A204.1 (cell line): Measurements from ENCODE around the gene C1QL3.

Experiments used
- FAIRE-seq: peaks from 2 replicates; lab custom pipeline; 2012; peaks lifted over from hg19 to GRCh38; lab: Jason Lieb, UNC

C1QL3 gene

GRCh38 chr10:16493884-16494536 lies 27.7 kb downstream of the C1QL3 start:
- no peak for FAIRE-seq

GRCh38 chr10:16491933-16492332 lies 29.7 kb downstream of the C1QL3 start:
- no peak for FAIRE-seq

- no peak for FAIRE-seq
These were observed 31.2 kb downstream of the C1QL3 start for GRCh38 chr10:16490511-16490910.

- no peak for FAIRE-seq
These were observed 38.3 kb downstream of the C1QL3 start for GRCh38 chr10:16483241-16483917.

- FAIRE-seq, result no peak
These were observed 40.5 kb downstream of the C1QL3 start for GRCh38 chr10:16481052-16481728.

- FAIRE-seq, result no peak
These were observed 42.9 kb downstream of the C1QL3 start for GRCh38 chr10:16478801-16479200.

GRCh38 chr10:16477757-16478156 lies 43.9 kb downstream of the C1QL3 start:
- FAIRE-seq, result no peak

DNA sequence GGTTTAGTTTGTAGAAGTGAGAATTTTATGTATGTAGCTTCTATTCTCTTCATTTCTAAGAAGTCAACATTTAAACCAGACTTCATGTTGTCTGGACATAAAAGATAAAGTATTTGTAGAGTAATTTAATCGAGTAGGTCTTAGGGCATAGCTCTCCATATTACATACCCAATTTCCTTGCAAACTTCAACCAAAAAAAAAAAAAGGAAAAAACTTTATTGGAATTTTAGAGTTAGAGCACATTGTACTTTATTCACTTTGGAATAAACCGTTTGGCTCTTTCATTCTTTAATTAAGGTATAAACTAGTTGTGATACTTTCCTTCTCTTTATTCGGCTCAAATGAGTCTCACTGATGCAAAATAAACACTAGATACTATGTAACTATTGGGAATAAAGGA lies 48.9 kb downstream of the C1QL3 start:
- FAIRE-seq, result no peak

GRCh38 chr10:16470747-16471146 lies 50.9 kb downstream of the C1QL3 start:
- no peak for FAIRE-seq

DNA sequence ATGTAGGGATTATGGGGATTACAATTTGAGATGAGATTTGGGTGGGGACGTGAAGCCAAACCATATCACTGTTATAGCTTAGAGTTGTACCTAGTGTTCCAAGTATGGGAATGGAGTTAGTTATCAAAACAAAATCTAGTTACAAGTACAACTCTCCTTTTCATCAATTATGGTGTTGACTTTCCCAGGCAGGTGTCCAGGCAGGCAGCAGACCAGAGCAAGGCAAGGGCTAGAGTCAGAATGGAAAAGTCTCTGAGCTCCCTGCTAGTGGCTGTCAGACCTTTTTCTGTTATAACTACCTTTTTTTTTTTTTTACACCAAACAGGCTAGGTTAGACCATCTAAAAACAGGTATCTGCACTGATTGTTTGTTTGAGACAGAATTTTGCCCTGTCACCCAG lies 55.7 kb downstream of the C1QL3 start:
- FAIRE-seq, result no peak
